C4-2B (cell line): ENCODE measurements around the gene DCDC2.
"Not testable (repeated sequence)": the region's sequence is repeated elsewhere in the genome, so short reads cannot be mapped to it uniquely, and the experiment has no call there.

ENCODE experiments used
- CTCF ChIP-seq: fragments of 450-650 bp; conservative IDR thresholded peaks from 2 replicates; pipeline ENCODE4 v1.5.1; 2017; ENCODE audit warnings: mild to moderate bottlenecking
- ZFX ChIP-seq: fragments of 450-650 bp; IDR thresholded peaks from 2 replicates; pipeline ENCODE4 v1.6.1; 2017

GRCh38 chr6:24241779-24242178 is 116.1 kb downstream of the DCDC2 start:
- not testable (repeated sequence) for TF ChIP-seq CTCF, ZFX
